Stimulated activated effector memory CD8-positive, alpha-beta T cell treated with anti-CD3 and anti-CD28 coated beads, Interleukin-12 subunit alpha, Interleukin-12 subunit beta, amount 100 ng/mL, for 72 hours (primary cell): Measurements from ENCODE around the gene HBA1.
"Not testable (repeated sequence)": the region's sequence is repeated elsewhere in the genome, so short reads cannot be mapped to it uniquely, and the experiment has no call there.

Experiments used
- ATAC-seq: fragments of 150-1000 bp; cut with Tn5 transposase; 2 replicates; pipeline ENCODE4 v1.10.0; 2021
- DNase-seq, 2 donors: peaks; one replicate each; pipeline ENCODE4 v3.0.0; 2021 to 2022; ENCODE audit warnings: low spot score in 2 of 2
- H3K27ac Mint-ChIP-seq: one replicate; pipeline ENCODE4 v1.8.0; 2022; ENCODE audit warnings: mild to moderate bottlenecking, mixed read lengths
- H3K36me3 Mint-ChIP-seq: one replicate; pipeline ENCODE4 v1.8.0; 2022; ENCODE audit warnings: mild to moderate bottlenecking, mixed read lengths
- H3K4me1 Mint-ChIP-seq: one replicate; pipeline ENCODE4 v1.8.0; 2022; ENCODE audit warnings: mixed read lengths
- H3K4me3 Mint-ChIP-seq: one replicate; pipeline ENCODE4 v1.8.0; 2022; ENCODE audit warnings: mild to moderate bottlenecking, mixed read lengths
- H3K9me3 Mint-ChIP-seq: one replicate; pipeline ENCODE4 v1.8.0; 2022; ENCODE audit warnings: mixed read lengths

HBA1 gene

DNA sequence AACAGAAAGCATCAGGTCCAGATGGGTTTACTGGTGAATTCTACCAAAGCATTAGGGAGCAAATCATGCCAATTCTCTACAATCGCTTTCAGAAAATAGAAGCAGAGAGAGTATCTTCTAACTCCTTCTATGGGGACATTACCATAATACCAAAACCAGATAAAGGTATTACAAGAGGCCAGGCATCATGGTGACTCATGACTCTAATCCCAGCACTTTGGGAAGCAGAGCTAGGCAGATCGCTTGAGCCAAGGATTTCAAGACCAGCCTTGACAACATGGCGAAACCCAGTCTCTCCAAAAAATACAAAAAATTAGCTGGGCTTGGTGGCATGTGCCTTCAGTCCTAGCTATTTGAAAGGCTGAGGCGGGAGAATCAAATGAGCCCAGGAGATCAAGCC lies 26.8 kb downstream of the HBA1 start:
- Mint-ChIP-seq H3K27ac (no peak overlapping the region), H3K4me1 (no peaks in the 10 kb centered on the region), H3K36me3 (peaks cover 100% of the 10 kb centered on the region), H3K9me3 (no peaks in the 10 kb centered on the region), H3K4me3 (no peak overlapping the region)
- DNase-seq = no peak
- ATAC-seq = no peak

DNA sequence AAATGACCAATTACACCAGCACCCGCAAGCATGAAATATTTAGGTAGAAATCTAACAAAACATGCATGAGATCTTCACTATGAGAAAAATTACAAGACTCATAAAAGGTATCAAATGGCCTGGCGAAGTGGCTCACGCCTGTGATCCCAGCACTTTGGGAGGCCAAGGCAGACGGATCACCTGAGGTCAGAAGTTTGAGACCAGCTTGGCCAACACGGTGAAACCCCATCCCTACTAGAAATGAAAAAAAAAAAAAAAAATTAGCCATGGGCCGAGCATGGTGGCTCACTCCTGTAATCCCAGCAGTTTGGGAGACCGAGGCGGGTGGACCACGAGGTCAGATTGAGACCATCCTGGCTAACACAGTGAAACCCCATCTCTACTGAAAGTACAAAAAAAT lies 27.6 kb downstream of the HBA1 start:
- not testable (repeated sequence) for H3K4me1 Mint-ChIP-seq, DNase-seq, ATAC-seq, H3K4me3 Mint-ChIP-seq, H3K27ac Mint-ChIP-seq, H3K9me3 Mint-ChIP-seq
- H3K36me3 Mint-ChIP-seq = peaks cover 100% of the 10 kb centered on the region

DNA sequence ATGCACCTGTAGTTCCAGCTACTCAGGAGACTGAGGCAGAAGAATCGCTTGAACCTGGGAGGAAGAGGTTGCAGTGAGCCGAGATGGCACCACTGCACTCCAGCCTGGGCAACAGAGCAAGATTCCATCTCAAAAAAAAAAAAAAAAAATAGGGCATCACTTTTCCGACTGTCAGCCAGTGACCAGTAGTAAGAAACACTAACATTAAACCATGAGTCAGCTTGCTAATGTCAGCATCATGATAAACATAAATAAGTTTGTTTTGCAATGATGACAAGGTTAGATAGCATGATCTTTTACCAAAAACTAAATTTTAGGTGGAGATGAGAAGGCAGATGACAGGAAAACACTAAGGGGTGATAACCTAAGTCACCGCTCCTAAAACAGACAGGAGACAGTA lies 32.9 kb downstream of the HBA1 start:
- not testable (repeated sequence) for H3K4me3 Mint-ChIP-seq, ATAC-seq, DNase-seq, H3K4me1 Mint-ChIP-seq, H3K27ac Mint-ChIP-seq, H3K9me3 Mint-ChIP-seq
- H3K36me3 Mint-ChIP-seq = peaks cover 100% of the 10 kb centered on the region

DNA sequence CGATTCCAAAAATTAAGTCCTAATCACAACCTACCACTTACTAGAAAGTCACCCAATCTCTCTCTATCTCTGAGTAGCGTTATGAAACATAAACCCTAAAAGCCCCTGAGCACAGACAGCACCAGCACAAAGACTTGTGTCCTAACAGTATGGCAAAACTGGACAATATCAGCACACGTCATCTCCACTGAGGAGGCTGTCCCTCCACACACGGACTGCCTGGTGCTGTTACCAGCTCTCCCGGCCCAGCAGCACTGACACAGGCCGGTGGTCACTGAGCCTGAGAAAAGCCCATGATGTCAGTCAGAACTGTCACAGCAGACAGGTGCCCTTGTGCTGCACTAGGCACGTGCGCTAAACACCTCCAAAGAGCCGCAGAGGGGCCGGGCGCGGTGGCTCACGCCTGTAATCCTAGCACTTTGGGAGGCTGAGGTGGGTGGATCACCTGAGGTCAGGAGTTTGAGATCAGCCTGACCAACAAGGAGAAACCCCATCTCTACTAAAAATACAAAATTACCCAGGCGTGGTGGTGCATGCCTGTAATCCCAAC lies 35.2 kb downstream of the HBA1 start:
- H3K9me3 Mint-ChIP-seq, ATAC-seq, H3K4me3 Mint-ChIP-seq, H3K4me1 Mint-ChIP-seq, DNase-seq: not testable (repeated sequence)
- peak overlapping the region; percentile 20 for H3K27ac Mint-ChIP-seq
- peaks cover 100% of the 10 kb centered on the region for H3K36me3 Mint-ChIP-seq

DNA sequence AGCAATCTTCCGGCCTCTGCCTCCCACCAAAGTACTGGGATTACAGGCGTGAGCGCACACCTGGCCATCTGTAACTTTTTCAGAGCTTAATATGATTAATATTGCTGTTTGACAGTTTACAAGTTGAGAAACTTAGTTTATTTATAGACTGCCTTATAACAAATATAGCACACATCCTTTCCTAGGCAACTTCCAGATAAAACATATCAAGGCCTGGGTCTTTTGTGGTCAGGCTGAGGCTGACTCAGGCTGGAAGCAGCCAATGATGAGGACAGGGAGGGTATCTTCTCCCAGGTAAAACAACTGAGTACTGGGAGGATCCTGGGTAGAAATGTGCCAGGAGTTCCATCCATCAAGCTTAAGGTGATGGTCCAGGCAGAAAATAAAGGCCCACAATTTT lies 36.5 kb downstream of the HBA1 start:
- peaks cover 100% of the 10 kb centered on the region for H3K36me3 Mint-ChIP-seq
- no peaks in the 10 kb centered on the region for H3K9me3 Mint-ChIP-seq
- DNase-seq (no peak), ATAC-seq (no peak)
- H3K4me3 Mint-ChIP-seq = no peak overlapping the region
- H3K27ac Mint-ChIP-seq = peak overlapping the region; percentile 72
- H3K4me1 Mint-ChIP-seq = peaks cover 5% of the 10 kb centered on the region

DNA sequence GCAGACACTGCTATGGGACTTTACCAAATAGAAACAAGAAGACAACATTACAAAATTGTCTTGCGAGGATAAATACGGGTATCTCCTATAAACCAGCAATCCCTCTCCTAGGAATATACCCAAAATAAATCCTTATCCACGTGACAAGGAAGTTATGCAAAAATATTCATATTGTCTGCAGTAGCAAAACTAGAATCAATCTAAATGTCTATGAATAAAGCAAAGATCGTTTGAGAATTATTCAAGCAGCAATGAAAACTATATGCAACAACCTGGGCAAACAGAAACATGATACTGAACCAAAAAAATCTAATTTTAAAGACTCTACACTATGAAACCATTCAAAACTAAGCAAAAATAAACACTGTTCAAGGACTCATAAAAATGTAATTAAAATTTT lies 43.5 kb downstream of the HBA1 start:
- no peak overlapping the region for H3K4me3 Mint-ChIP-seq
- H3K36me3 Mint-ChIP-seq = peaks cover 99% of the 10 kb centered on the region
- no peak for ATAC-seq
- DNase-seq = no peak
- H3K9me3 Mint-ChIP-seq = no peaks in the 10 kb centered on the region
- H3K4me1 Mint-ChIP-seq = no peaks in the 10 kb centered on the region
- H3K27ac Mint-ChIP-seq = no peak overlapping the region
